Uterus (tissue), 4 donors: ENCODE data around the gene POP5. TPM values are rescaled to one million over a fixed set of nuclear protein-coding genes. Genes with fewer than 3 reads are reported as not detected.

Experiments
- DNase-seq, 2 donors: peaks; one replicate each; pipeline ENCODE4 v3.0.0-alpha.2; 2019 to 2020
- H3K27ac ChIP-seq, 2 donors: fragments of 200-600 bp; sonication (generic); 1 replicate in 1 of 2; 2 replicates in 1 of 2; pipeline ENCODE4 v1.5.1; 2016 to 2018
- H3K27me3 ChIP-seq, 2 donors: fragments of 200-600 bp; sonication (generic); one replicate each; pipeline ENCODE4 v1.5.1; 2018 to 2019; ENCODE audit warnings: control low read depth in 1 of 2
- H3K36me3 ChIP-seq, 2 donors: fragments of 200-600 bp; sonication (generic); one replicate each; pipeline ENCODE4 v1.5.1; 2019; ENCODE audit warnings: control low read depth in 1 of 2
- H3K4me1 ChIP-seq, 2 donors: fragments of 200-600 bp; sonication (generic); one replicate each; pipeline ENCODE4 v1.5.1; 2018 to 2019; ENCODE audit warnings: control low read depth in 1 of 2
- H3K4me3 ChIP-seq, 2 donors: fragments of 200-600 bp; sonication (generic); 1 replicate in 1 of 2; 2 replicates in 1 of 2; pipeline ENCODE4 v1.5.1; 2018 to 2019; ENCODE audit warnings: mild to moderate bottlenecking in 1 of 2
- H3K9me3 ChIP-seq, 2 donors: fragments of 200-600 bp; sonication (generic); one replicate each; pipeline ENCODE4 v1.5.1; 2019; ENCODE audit warnings: control low read depth in 1 of 2
- CTCF ChIP-seq, 4 experiments: fragments of 200-600 bp in 2 of 4; fragments of 450-650 bp in 2 of 4; sonication (generic) in 2 of 4; IDR thresholded peaks; one replicate each; pipeline ENCODE4 v1.5.1; 2016 to 2019; ENCODE audit warnings: antibody characterized with exemption in 4 of 4, mild to moderate bottlenecking in 2 of 4, moderate library complexity in 1 of 4
- POLR2A ChIP-seq, 2 donors: fragments of 450-650 bp; IDR thresholded peaks; one replicate each; pipeline ENCODE4 v1.6.1; 2016; ENCODE audit warnings: antibody characterized with exemption in 2 of 2, mild to moderate bottlenecking in 1 of 2, moderate library complexity in 1 of 2
- intact Hi-C: fragments of 100-400 bp; cut with DNase I; formaldehyde crosslinking; loops from one replicate; pipeline ENCODE4 v1.15.1; 2023; ENCODE audit warnings: low total_unique reads
- total RNA-seq, 4 donors: library from RNA; depleted of rRNA in 3 of 4; stranded (reverse); fragments of >200 nt in 3 of 4; gene quantifications; one replicate each; pipeline versions ENCODE4 v1.1.0 to v1.2.4, GENCODE V29; 2014 to 2023
- donor health status: DM: yes; HTN: yes; CAD: no.

Gene POP5
- total RNA-seq, 4 donors from 2014 or later: 0.59 to 32.2 (median 18.0) TPM

GRCh38 chr12:120581998-120582397 lies 796 bp upstream of the POP5 start:
- H3K9me3 ChIP-seq: no peaks in the 10 kb centered on the region
- peaks cover 0 to 13% of the 10 kb centered on the region in 2 donors for H3K4me1 ChIP-seq
- H3K36me3 ChIP-seq: no peaks in the 10 kb centered on the region
- no peak for DNase-seq
- H3K27ac ChIP-seq: peak overlapping the region in 1 of 2 donors; percentile 59
- H3K27me3 ChIP-seq: no peaks in the 10 kb centered on the region
- intact Hi-C loops: no loop called here
- H3K4me3 ChIP-seq: peak overlapping the region; percentile 81 to 96
- TF ChIP-seq CTCF (IDR thresholded peaks at IDR 0.05): no peak
- no peak for TF ChIP-seq POLR2A (IDR thresholded peaks at IDR 0.05)

GRCh38 chr12:120579179-120579578 lies 2.0 kb downstream of the POP5 start:
- DNase-seq: no peak
- intact Hi-C loops: no loop called here
- no peaks in the 10 kb centered on the region for H3K36me3 ChIP-seq

GRCh38 chr12:120574106-120574505 lies 7.1 kb downstream of the POP5 start:
- intact Hi-C loops: no loop called here
- no peak for TF ChIP-seq POLR2A (IDR thresholded peaks at IDR 0.05)
- no peak for TF ChIP-seq CTCF (IDR thresholded peaks at IDR 0.05)
- no peaks in the 10 kb centered on the region for H3K36me3 ChIP-seq
- H3K4me1 ChIP-seq: no peaks in the 10 kb centered on the region
- no peak overlapping the region for H3K4me3 ChIP-seq
- no peaks in the 10 kb centered on the region for H3K27me3 ChIP-seq
- H3K9me3 ChIP-seq: no peaks in the 10 kb centered on the region
- H3K27ac ChIP-seq: no peak overlapping the region
- DNase-seq: no peak

More at GRCh38 chr12:120579179-120579578, 2.0 kb downstream of the POP5 start:
- H3K4me3 ChIP-seq: no peak overlapping the region
- no peak overlapping the region for H3K27ac ChIP-seq
- peaks cover 0 to 10% of the 10 kb centered on the region in 2 donors for H3K4me1 ChIP-seq
- H3K27me3 ChIP-seq: no peaks in the 10 kb centered on the region
- H3K9me3 ChIP-seq: no peaks in the 10 kb centered on the region
- no peak for TF ChIP-seq POLR2A (IDR thresholded peaks at IDR 0.05)
- no peak for TF ChIP-seq CTCF (IDR thresholded peaks at IDR 0.05)

- Histone ChIP-seq H3K36me3 (no peaks in the 10 kb centered on the region), H3K27ac (no peak overlapping the region), H3K4me1 (no peaks in the 10 kb centered on the region), H3K9me3 (no peaks in the 10 kb centered on the region), H3K4me3 (no peak overlapping the region), H3K27me3 (no peaks in the 10 kb centered on the region)
- no peak for TF ChIP-seq CTCF (IDR thresholded peaks at IDR 0.05)
- TF ChIP-seq POLR2A (IDR thresholded peaks at IDR 0.05): no peak
- DNase-seq: no peak
- intact Hi-C loops: no loop called here
These were observed 7.6 kb downstream of the POP5 start for GRCh38 chr12:120573560-120573959.

- Histone ChIP-seq H3K4me3 (no peak overlapping the region), H3K9me3 (no peaks in the 10 kb centered on the region), H3K4me1 (no peaks in the 10 kb centered on the region), H3K36me3 (no peaks in the 10 kb centered on the region), H3K27me3 (no peaks in the 10 kb centered on the region), H3K27ac (no peak overlapping the region)
- no peak for TF ChIP-seq CTCF (IDR thresholded peaks at IDR 0.05)
- no peak for TF ChIP-seq POLR2A (IDR thresholded peaks at IDR 0.05)
- no peak for DNase-seq
- intact Hi-C loops: no loop called here
These were observed 9.9 kb downstream of the POP5 start for GRCh38 chr12:120571299-120571698.
